ENCODE measurements around the gene PHF24. TPM values are rescaled to one million over a fixed set of nuclear protein-coding genes. Genes with fewer than 3 reads are reported as not detected.

Gene PHF24
- total RNA-seq, 1 experiment from 2014 or later, result 0.71 TPM

- in situ Hi-C loops (cut with HindIII; ENCODE audit: low pct_unique_long_range_greater_than_20kb, low sequenced_read_pairs), result no loop called here
- DNase-seq (ENCODE audit: low read depth, low spot score), result no peak
Observed at GRCh38 chr9:34976441-34976840, 18.4 kb downstream of the PHF24 start.

- in situ Hi-C loops (cut with HindIII; ENCODE audit: low pct_unique_long_range_greater_than_20kb, low sequenced_read_pairs), result no loop called here
- DNase-seq (ENCODE audit: low read depth, low spot score), result no peak
Observed at GRCh38 chr9:34976992-34977391, 18.9 kb downstream of the PHF24 start.

- in situ Hi-C loops (cut with HindIII; ENCODE audit: low pct_unique_long_range_greater_than_20kb, low sequenced_read_pairs), result no loop called here
- DNase-seq (ENCODE audit: low read depth, low spot score), result no peak
Observed at GRCh38 chr9:34980181-34980761, 22.2 kb downstream of the PHF24 start.

- in situ Hi-C loops (cut with HindIII; ENCODE audit: low pct_unique_long_range_greater_than_20kb, low sequenced_read_pairs), result no loop called here
- DNase-seq (ENCODE audit: low read depth, low spot score), result no peak
Observed at GRCh38 chr9:34982361-34982760, 24.3 kb downstream of the PHF24 start.

GRCh38 chr9:34983209-34983608 is 25.1 kb downstream of the PHF24 start:
- in situ Hi-C loops (cut with HindIII; ENCODE audit: low pct_unique_long_range_greater_than_20kb, low sequenced_read_pairs), result no loop called here
- no peak for DNase-seq (ENCODE audit: low read depth, low spot score)

- in situ Hi-C loops (cut with HindIII; ENCODE audit: low pct_unique_long_range_greater_than_20kb, low sequenced_read_pairs), result no loop called here
- no peak for DNase-seq (ENCODE audit: low read depth, low spot score)
Observed at GRCh38 chr9:34984049-34984448, 26.0 kb downstream of the PHF24 start.

GRCh38 chr9:34985311-34985899 is 27.3 kb downstream of the PHF24 start:
- peak; percentile 75 for DNase-seq (ENCODE audit: low read depth, low spot score)
- in situ Hi-C loops (cut with HindIII; ENCODE audit: low pct_unique_long_range_greater_than_20kb, low sequenced_read_pairs), result no loop called here

- no peak for DNase-seq (ENCODE audit: low read depth, low spot score)
- in situ Hi-C loops (cut with HindIII; ENCODE audit: low pct_unique_long_range_greater_than_20kb, low sequenced_read_pairs), result no loop called here
Observed at GRCh38 chr9:34986540-34987047, 28.5 kb downstream of the PHF24 start.

- DNase-seq (ENCODE audit: low read depth, low spot score), result no peak
- in situ Hi-C loops (cut with HindIII; ENCODE audit: low pct_unique_long_range_greater_than_20kb, low sequenced_read_pairs), result no loop called here
Observed at GRCh38 chr9:34987160-34987901, 29.2 kb downstream of the PHF24 start.

GRCh38 chr9:34988218-34989002 is 30.3 kb downstream of the PHF24 start:
- no peak for DNase-seq (ENCODE audit: low read depth, low spot score)
- in situ Hi-C loops (cut with HindIII; ENCODE audit: low pct_unique_long_range_greater_than_20kb, low sequenced_read_pairs), result no loop called here

GRCh38 chr9:34989003-34989945 is 31.2 kb downstream of the PHF24 start, which contains the start of gene DNAJB5:
DNAJB5 (plus strand) TSS chr9:34989745; CDS start chr9:34990631, 886 bp downstream.
- in situ Hi-C loops (cut with HindIII; ENCODE audit: low pct_unique_long_range_greater_than_20kb, low sequenced_read_pairs), result no loop called here

GRCh38 chr9:34989946-34990635 is 32.0 kb downstream of the PHF24 start:
- in situ Hi-C loops (cut with HindIII; ENCODE audit: low pct_unique_long_range_greater_than_20kb, low sequenced_read_pairs), result no loop called here

More at GRCh38 chr9:34989003-34989945, 31.2 kb downstream of the PHF24 start, which contains the start of gene DNAJB5:
- peak; percentile 99 for DNase-seq (ENCODE audit: low read depth, low spot score)

GRCh38 chr9:34990908-34991606 is 33.0 kb downstream of the PHF24 start:
- no peak for DNase-seq (ENCODE audit: low read depth, low spot score)
- in situ Hi-C loops (cut with HindIII; ENCODE audit: low pct_unique_long_range_greater_than_20kb, low sequenced_read_pairs), result no loop called here

More at GRCh38 chr9:34989946-34990635, 32.0 kb downstream of the PHF24 start:
- DNase-seq (ENCODE audit: low read depth, low spot score), result no peak

- in situ Hi-C loops (cut with HindIII; ENCODE audit: low pct_unique_long_range_greater_than_20kb, low sequenced_read_pairs), result no loop called here
- DNase-seq (ENCODE audit: low read depth, low spot score), result no peak
Observed at GRCh38 chr9:34991607-34992375, 33.7 kb downstream of the PHF24 start.

- in situ Hi-C loops (cut with HindIII; ENCODE audit: low pct_unique_long_range_greater_than_20kb, low sequenced_read_pairs), result no loop called here
- DNase-seq (ENCODE audit: low read depth, low spot score), result no peak
Observed at GRCh38 chr9:34992376-34992951, 34.4 kb downstream of the PHF24 start.
